ENCODE data around the gene EPHA10. TPM values are rescaled to one million over a fixed set of nuclear protein-coding genes. Genes with fewer than 3 reads are reported as not detected.

EPHA10 gene
- total RNA-seq, 2 donors from 2014 or later: 0.22 TPM; not detected in 1

DNA sequence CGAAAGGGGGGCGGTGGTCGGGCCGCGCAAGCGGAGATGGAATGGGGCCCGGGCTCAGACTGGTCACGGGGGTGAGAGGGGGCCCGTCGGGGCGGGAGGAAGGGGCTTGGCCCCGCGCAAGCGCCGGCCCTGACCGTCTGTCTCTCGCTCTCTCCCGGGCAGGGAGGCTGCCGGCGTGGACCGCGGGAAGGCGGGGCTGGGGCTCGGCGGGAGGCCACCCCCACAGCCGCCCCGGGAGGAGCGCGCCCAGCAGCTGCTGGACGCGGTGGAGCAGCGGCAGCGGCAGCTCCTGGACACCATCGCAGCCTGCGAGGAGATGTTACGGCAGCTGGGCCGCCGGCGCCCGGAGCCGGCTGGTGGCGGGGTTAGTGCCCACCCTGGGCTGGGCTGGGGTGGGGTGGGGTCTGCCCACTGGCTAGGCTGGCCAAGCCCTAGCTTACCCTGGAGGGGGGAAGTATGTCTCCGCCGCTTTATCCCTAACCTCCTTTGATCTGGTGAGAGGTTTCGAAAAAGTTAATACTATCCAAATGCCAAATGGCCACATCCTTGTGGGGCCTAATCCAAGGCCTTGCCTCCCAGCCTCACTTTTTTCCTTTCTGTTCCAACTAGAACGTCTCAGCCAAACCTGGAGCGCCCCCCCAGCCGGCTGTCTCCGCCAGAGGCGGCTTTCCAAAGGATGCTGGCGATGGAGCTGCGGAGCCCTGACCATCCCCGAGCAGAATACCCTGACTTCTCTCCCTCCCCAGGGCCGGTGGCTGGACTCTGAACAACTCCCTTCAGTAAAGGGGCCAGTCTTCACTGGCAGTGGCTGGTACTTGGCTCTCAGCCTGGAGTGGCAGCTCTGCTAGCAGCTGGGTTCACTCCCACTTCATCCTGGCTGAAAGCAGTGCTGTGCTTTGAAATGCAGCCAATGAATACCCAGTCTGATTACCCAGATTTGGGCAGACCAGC is 43.7 kb upstream of the EPHA10 start:
- Histone ChIP-seq H3K27ac (peak overlapping the region; percentile 93 to 96), H3K4me3 (peak overlapping the region; percentile 87 to 88), H3K27me3 (no peaks in the 10 kb centered on the region), H3K9me3 (no peaks in the 10 kb centered on the region), H3K4me1 (peaks cover 0 to 23% of the 10 kb centered on the region in 2 donors), H3K36me3 (peaks cover 29% of the 10 kb centered on the region)
- peak in 1 of 2 donors; percentile 11 for TF ChIP-seq CTCF (IDR thresholded peaks at IDR 0.05)
- peak; percentile 64 for DNase-seq (ENCODE audit: low spot score)

- peaks cover 38% of the 10 kb centered on the region for H3K36me3 ChIP-seq
- DNase-seq (ENCODE audit: low spot score): peak; percentile 94
- peaks cover 0 to 23% of the 10 kb centered on the region in 2 donors for H3K4me1 ChIP-seq
- H3K9me3 ChIP-seq: no peaks in the 10 kb centered on the region
- H3K27me3 ChIP-seq: no peaks in the 10 kb centered on the region
- no peak for TF ChIP-seq CTCF (IDR thresholded peaks at IDR 0.05)
- peak within 1 kb of the TSS; percentile 87 to 88 for H3K4me3 ChIP-seq
- H3K27ac ChIP-seq: peak within 1 kb of the TSS; percentile 93 to 96
Observed at GRCh38 chr1:37807555-37808368, 42.8 kb upstream of the EPHA10 start, which contains the start of the genes C1orf122 and YRDC. Gene C1orf122 (plus strand): TSS chr1:37807790. CDS start chr1:37808405, 615 bp downstream. Gene YRDC (minus strand): TSS chr1:37808208. CDS start chr1:37808180, 28 bp downstream.

- Histone ChIP-seq H3K4me3 (peak overlapping the region; percentile 87 to 88), H3K27me3 (no peaks in the 10 kb centered on the region), H3K9me3 (no peaks in the 10 kb centered on the region), H3K4me1 (peaks cover 0 to 23% of the 10 kb centered on the region in 2 donors), H3K36me3 (peaks cover 43% of the 10 kb centered on the region), H3K27ac (peak overlapping the region; percentile 93 to 96)
- no peak for TF ChIP-seq CTCF (IDR thresholded peaks at IDR 0.05)
- DNase-seq (ENCODE audit: low spot score): no peak
Observed at GRCh38 chr1:37807220-37807554, 42.3 kb upstream of the EPHA10 start.

- Histone ChIP-seq H3K27me3 (no peaks in the 10 kb centered on the region), H3K4me1 (peaks cover 0 to 11% of the 10 kb centered on the region in 2 donors), H3K4me3 (no peak overlapping the region), H3K27ac (no peak overlapping the region), H3K9me3 (no peaks in the 10 kb centered on the region), H3K36me3 (peaks cover 50% of the 10 kb centered on the region)
- no peak for DNase-seq (ENCODE audit: low spot score)
- no peak for TF ChIP-seq CTCF (IDR thresholded peaks at IDR 0.05)
Observed at GRCh38 chr1:37802439-37802838, 37.5 kb upstream of the EPHA10 start.

- peaks cover 0 to 17% of the 10 kb centered on the region in 2 donors for H3K4me1 ChIP-seq
- no peak overlapping the region for H3K27ac ChIP-seq
- H3K36me3 ChIP-seq: peaks cover 13% of the 10 kb centered on the region
- DNase-seq (ENCODE audit: low spot score): no peak
- no peaks in the 10 kb centered on the region for H3K27me3 ChIP-seq
- H3K4me3 ChIP-seq: no peak overlapping the region
- TF ChIP-seq CTCF (IDR thresholded peaks at IDR 0.05): no peak
- H3K9me3 ChIP-seq: no peaks in the 10 kb centered on the region
Observed at GRCh38 chr1:37797750-37798345, 32.9 kb upstream of the EPHA10 start.
